HEK293T (cell line): ENCODE results near the gene TMCO4.

ENCODE experiments used
- ARNT ChIP-seq: fragments of 450-650 bp; IDR thresholded peaks from 2 replicates; pipeline ENCODE4 v1.6.1; 2017; ENCODE audit warnings: mild to moderate bottlenecking
- BHLHE40 ChIP-seq: fragments of 450-650 bp; IDR thresholded peaks from 2 replicates; pipeline ENCODE4 v1.6.1; 2016; ENCODE audit warnings: mild to moderate bottlenecking, moderate library complexity, borderline replicate concordance
- ELF4 ChIP-seq: fragments of 450-650 bp; IDR thresholded peaks from 2 replicates; pipeline ENCODE4 v1.6.1; 2017; ENCODE audit warnings: antibody characterized with exemption
- LEF1 ChIP-seq: fragments of 450-650 bp; IDR thresholded peaks from 2 replicates; pipeline ENCODE4 v1.6.1; 2017; ENCODE audit warnings: mild to moderate bottlenecking, borderline replicate concordance
- NFRKB ChIP-seq: fragments of 450-650 bp; IDR thresholded peaks from 2 replicates; pipeline ENCODE4 v1.6.1; 2016; ENCODE audit warnings: mild to moderate bottlenecking, moderate library complexity
- PKNOX1 ChIP-seq: fragments of 450-650 bp; IDR thresholded peaks from 2 replicates; pipeline ENCODE4 v1.6.1; 2016
- TARDBP ChIP-seq: fragments of 450-650 bp; IDR thresholded peaks from 2 replicates; pipeline ENCODE4 v1.6.1; 2016
- ZNF384 ChIP-seq: fragments of 450-650 bp; IDR thresholded peaks from 2 replicates; pipeline ENCODE4 v1.6.1; 2016

- no peak for TF ChIP-seq ELF4
- no peak for TF ChIP-seq ARNT
- no peak for TF ChIP-seq PKNOX1
- TF ChIP-seq ZNF384: no peak
- no peak for TF ChIP-seq LEF1
- TF ChIP-seq TARDBP: no peak
- TF ChIP-seq BHLHE40: no peak
- no peak for TF ChIP-seq NFRKB
These were observed 127.5 kb downstream of the TMCO4 start for GRCh38 chr1:19672237-19672636.
